SK-N-MC (cell line): ENCODE measurements around the gene KIAA0040.

Experiments used
- EZH2 ChIP-seq: fragments of 200-600 bp; sonication (generic); IDR thresholded peaks from one replicate; pipeline ENCODE4 v1.6.1; 2017; ENCODE audit warnings: antibody characterized with exemption
- POLR2AphosphoS5 ChIP-seq: IDR thresholded peaks from 2 replicates; pipeline ENCODE4 v1.6.1; 2012; ENCODE audit warnings: mild to moderate bottlenecking, low read depth, low read length, borderline replicate concordance

DNA sequence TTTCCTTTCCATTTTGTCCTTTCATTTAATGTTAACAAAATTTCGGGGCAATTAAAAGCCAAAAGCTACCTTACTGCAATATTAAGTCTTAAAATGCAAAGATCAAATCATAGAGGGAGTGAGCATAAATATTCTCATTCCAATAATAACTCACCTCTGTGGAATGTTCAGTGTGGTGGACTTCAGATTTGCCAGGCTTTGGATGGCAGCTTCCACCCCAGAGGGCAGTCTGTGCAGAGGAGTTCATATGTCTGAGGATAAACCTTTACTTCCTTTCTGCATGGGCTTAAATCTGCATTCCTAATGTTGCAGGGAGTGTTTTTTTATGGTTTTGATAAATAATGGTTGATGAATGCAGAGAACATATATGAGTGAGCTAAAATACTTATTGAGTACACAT is 16.3 kb downstream of the KIAA0040 start:
- TF ChIP-seq EZH2 (no peak), POLR2AphosphoS5 (no peak)
